ENCODE results near the gene TOP3B.
A peak's percentile ranks its signal among the peaks of the same experiment; 100 is the strongest.

Gene TOP3B, protein sequence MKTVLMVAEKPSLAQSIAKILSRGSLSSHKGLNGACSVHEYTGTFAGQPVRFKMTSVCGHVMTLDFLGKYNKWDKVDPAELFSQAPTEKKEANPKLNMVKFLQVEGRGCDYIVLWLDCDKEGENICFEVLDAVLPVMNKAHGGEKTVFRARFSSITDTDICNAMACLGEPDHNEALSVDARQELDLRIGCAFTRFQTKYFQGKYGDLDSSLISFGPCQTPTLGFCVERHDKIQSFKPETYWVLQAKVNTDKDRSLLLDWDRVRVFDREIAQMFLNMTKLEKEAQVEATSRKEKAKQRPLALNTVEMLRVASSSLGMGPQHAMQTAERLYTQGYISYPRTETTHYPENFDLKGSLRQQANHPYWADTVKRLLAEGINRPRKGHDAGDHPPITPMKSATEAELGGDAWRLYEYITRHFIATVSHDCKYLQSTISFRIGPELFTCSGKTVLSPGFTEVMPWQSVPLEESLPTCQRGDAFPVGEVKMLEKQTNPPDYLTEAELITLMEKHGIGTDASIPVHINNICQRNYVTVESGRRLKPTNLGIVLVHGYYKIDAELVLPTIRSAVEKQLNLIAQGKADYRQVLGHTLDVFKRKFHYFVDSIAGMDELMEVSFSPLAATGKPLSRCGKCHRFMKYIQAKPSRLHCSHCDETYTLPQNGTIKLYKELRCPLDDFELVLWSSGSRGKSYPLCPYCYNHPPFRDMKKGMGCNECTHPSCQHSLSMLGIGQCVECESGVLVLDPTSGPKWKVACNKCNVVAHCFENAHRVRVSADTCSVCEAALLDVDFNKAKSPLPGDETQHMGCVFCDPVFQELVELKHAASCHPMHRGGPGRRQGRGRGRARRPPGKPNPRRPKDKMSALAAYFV

DNA sequence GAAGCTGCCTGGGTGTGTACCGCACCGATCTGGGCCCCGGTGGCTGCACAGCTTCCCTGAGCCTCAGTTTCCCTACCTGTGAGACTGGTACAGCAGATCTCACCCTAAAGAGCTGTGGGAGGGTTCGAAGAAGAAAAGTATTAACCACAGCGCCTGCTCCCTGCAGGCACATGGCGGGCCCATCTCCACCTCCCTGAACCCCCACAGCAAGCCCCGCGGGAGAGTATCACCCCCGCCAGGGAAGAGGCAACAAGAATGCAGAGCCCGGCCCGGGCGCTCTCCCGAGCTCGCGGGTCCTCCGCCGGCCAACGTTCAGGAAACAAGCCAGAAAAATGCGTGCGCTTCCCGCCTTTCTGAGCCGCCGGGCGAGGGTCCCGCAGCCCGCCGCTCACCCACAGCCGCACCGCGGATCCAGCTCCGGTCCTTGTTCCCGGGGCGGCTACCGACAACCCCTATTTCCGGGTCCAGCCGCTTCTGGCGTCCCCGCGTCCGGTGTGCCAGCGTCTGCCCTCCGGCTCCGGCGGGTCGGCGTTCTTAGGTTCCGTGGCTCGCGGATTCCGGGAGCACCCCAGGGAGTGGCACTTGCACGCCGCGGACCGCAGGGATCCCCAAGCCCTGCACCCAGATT lies at the start of gene TOP3B:
TSS of gene TOP3B (minus strand) at position 450 of the 628 bp plus-strand sequence. CDS start 7,078 bp downstream, outside the sequence.
- Histone ChIP-seq H3K4me3 (ENCODE audit: low read depth in 1 of 2, low read length in 2 of 2) (peak within 1 kb of the TSS; percentile 82 to 99), H3K27ac (ENCODE audit: low read length) (peak within 1 kb of the TSS; percentile 69), H3K9me3 (ENCODE audit: control insufficient read depth in 1 of 2, low read length in 2 of 2) (no peaks in the 10 kb centered on the region), H3K36me3 (ENCODE audit: control insufficient read depth in 1 of 2, insufficient read depth in 2 of 2, low read length in 2 of 2) (peaks cover 4 to 11% of the 10 kb centered on the region in 2 donors), H3K4me1 (ENCODE audit: control insufficient read depth in 1 of 2, insufficient read depth in 2 of 2, low read length in 2 of 2) (peaks cover 8 to 18% of the 10 kb centered on the region in 2 donors), H3K27me3 (ENCODE audit: low read depth, low read length) (no peaks in the 10 kb centered on the region)

DNA sequence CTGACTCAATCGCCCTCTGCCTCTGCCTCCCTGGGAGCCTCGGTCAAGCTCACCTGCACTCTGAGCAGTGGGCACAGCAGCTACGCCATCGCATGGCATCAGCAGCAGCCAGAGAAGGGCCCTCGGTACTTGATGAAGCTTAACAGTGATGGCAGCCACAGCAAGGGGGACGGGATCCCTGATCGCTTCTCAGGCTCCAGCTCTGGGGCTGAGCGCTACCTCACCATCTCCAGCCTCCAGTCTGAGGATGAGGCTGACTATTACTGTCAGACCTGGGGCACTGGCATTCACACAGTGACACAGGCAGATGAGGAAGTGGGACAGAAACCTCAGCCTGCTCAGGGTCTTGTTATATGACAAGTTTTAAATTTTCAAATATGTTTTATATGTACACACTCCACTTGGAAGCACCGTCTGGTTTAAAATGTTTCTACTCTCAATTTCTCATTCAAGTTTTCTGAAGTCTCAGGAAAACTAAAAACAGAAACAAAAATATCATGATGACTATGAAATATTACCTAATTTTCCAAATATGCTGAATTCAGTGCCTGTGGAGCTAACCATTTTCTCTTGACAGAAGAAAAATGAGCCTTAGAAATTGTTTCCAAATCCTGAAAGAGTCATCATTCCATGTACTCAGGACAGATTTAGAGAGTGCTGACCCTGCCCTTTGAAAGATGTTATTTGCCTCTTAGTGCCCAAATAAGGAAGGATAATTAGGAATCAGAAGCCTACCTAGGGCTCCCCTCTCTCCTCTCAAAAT lies 48.8 kb upstream of the TOP3B start:
- Histone ChIP-seq H3K4me3 (ENCODE audit: low read depth in 1 of 2, low read length in 2 of 2) (no peak overlapping the region), H3K9me3 (ENCODE audit: control insufficient read depth in 1 of 2, low read length in 2 of 2) (no peaks in the 10 kb centered on the region), H3K27ac (ENCODE audit: low read length) (no peak overlapping the region), H3K27me3 (ENCODE audit: low read depth, low read length) (no peaks in the 10 kb centered on the region), H3K36me3 (ENCODE audit: control insufficient read depth in 1 of 2, insufficient read depth in 2 of 2, low read length in 2 of 2) (no peaks in the 10 kb centered on the region), H3K4me1 (ENCODE audit: control insufficient read depth in 1 of 2, insufficient read depth in 2 of 2, low read length in 2 of 2) (no peaks in the 10 kb centered on the region)

DNA sequence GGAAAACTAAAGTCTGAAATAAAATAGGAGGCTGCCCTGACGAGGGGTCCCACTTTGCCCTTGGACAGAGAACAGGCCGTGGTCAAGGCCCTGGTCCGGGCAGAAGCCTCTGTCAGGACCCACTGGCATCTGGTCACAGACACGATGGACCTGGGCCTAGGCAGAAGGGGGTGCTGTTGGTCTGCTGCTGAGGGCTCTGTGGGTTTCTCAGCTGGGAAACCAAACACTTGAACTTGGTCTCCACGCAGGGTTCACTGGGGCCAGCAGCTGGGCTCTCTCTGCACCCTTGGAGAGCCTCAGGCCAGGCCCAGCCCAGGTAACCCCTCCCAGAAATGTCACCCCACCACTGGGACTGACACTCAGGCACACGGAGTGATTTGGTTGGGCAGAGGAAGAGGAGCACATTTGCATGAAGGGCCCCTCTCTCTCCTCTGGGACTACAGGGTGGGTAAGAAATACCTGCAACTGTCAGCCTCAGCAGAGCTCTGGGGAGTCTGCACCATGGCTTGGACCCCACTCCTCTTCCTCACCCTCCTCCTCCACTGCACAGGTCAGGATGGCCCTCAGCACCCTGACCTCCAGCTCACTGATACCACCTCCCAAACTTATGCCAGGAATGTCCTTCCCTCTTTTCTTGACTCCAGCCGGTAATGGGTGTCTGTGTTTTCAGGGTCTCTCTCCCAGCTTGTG lies 48.1 kb upstream of the TOP3B start:
- Histone ChIP-seq H3K9me3 (ENCODE audit: control insufficient read depth in 1 of 2, low read length in 2 of 2) (no peaks in the 10 kb centered on the region), H3K4me3 (ENCODE audit: low read depth in 1 of 2, low read length in 2 of 2) (no peak overlapping the region), H3K27me3 (ENCODE audit: low read depth, low read length) (no peaks in the 10 kb centered on the region), H3K36me3 (ENCODE audit: control insufficient read depth in 1 of 2, insufficient read depth in 2 of 2, low read length in 2 of 2) (no peaks in the 10 kb centered on the region), H3K27ac (ENCODE audit: low read length) (no peak overlapping the region), H3K4me1 (ENCODE audit: control insufficient read depth in 1 of 2, insufficient read depth in 2 of 2, low read length in 2 of 2) (no peaks in the 10 kb centered on the region)

DNA sequence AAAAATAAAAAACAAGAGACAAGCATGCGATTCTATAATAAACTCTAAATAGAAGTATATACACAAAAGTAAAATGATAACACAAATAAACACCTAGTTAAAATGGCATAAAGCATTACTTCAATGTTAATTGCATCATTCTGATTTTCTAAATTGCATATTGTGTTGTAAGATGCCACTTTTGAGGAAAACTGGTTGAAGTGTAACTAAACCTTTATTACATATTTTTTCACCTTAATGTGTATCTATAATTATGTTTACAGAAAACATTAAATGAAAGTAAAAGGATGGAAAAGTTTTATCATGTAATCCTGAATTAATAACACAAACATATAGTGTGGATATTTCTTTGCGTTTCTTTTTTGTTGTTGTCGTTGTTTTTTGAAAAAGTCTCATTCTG lies 45.4 kb upstream of the TOP3B start:
- H3K27me3 ChIP-seq (ENCODE audit: low read depth, low read length) = no peaks in the 10 kb centered on the region
- H3K27ac ChIP-seq (ENCODE audit: low read length) = no peak overlapping the region
- no peaks in the 10 kb centered on the region for H3K4me1 ChIP-seq (ENCODE audit: control insufficient read depth in 1 of 2, insufficient read depth in 2 of 2, low read length in 2 of 2)
- no peak overlapping the region for H3K4me3 ChIP-seq (ENCODE audit: low read depth in 1 of 2, low read length in 2 of 2)
- H3K9me3 ChIP-seq (ENCODE audit: control insufficient read depth in 1 of 2, low read length in 2 of 2) = no peaks in the 10 kb centered on the region
- no peaks in the 10 kb centered on the region for H3K36me3 ChIP-seq (ENCODE audit: control insufficient read depth in 1 of 2, insufficient read depth in 2 of 2, low read length in 2 of 2)

DNA sequence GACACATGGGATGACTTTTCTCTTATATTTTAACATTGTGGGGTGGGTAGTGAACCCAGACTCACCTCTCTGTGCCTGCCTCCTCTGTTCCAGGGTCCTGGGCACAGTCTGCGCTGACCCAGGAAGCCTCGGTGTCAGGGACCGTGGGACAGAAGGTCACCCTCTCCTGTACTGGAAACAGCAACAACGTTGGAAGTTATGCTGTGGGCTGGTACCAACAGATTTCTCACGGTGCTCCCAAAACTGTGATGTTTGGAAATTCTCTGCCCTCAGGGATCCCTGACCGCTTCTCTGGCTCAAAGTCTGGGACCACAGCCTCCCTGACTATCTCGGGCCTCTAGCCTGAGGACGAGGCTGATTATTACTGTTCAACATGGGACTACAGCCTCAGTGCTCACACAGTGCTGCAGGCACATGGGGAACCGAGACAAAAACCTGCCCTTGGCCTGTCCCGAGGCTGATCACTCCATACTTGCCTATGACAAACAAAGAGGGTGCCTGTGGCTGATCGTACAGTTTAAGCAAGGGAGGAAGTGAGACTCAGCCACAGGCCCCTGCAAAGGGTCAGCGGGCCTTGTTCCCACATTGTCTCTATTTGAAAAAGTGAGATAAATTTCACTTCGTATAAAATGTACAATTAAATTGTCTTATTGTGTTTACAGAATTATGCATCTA lies 43.7 kb upstream of the TOP3B start:
- Histone ChIP-seq H3K9me3 (ENCODE audit: control insufficient read depth in 1 of 2, low read length in 2 of 2) (no peaks in the 10 kb centered on the region), H3K27me3 (ENCODE audit: low read depth, low read length) (no peaks in the 10 kb centered on the region), H3K36me3 (ENCODE audit: control insufficient read depth in 1 of 2, insufficient read depth in 2 of 2, low read length in 2 of 2) (no peaks in the 10 kb centered on the region), H3K27ac (ENCODE audit: low read length) (no peak overlapping the region), H3K4me1 (ENCODE audit: control insufficient read depth in 1 of 2, insufficient read depth in 2 of 2, low read length in 2 of 2) (no peaks in the 10 kb centered on the region), H3K4me3 (ENCODE audit: low read depth in 1 of 2, low read length in 2 of 2) (no peak overlapping the region)

- no peak overlapping the region for H3K27ac ChIP-seq (ENCODE audit: low read length)
- H3K27me3 ChIP-seq (ENCODE audit: low read depth, low read length) = no peaks in the 10 kb centered on the region
- H3K9me3 ChIP-seq (ENCODE audit: control insufficient read depth in 1 of 2, low read length in 2 of 2) = no peaks in the 10 kb centered on the region
- no peaks in the 10 kb centered on the region for H3K36me3 ChIP-seq (ENCODE audit: control insufficient read depth in 1 of 2, insufficient read depth in 2 of 2, low read length in 2 of 2)
- H3K4me1 ChIP-seq (ENCODE audit: control insufficient read depth in 1 of 2, insufficient read depth in 2 of 2, low read length in 2 of 2) = no peaks in the 10 kb centered on the region
- H3K4me3 ChIP-seq (ENCODE audit: low read depth in 1 of 2, low read length in 2 of 2) = no peak overlapping the region
Measured at GRCh38 chr22:22025320-22026156, 43.0 kb upstream of the TOP3B start.

GRCh38 chr22:22024440-22024839 lies 41.9 kb upstream of the TOP3B start:
- H3K27ac ChIP-seq (ENCODE audit: low read length) = no peak overlapping the region
- no peaks in the 10 kb centered on the region for H3K27me3 ChIP-seq (ENCODE audit: low read depth, low read length)

DNA sequence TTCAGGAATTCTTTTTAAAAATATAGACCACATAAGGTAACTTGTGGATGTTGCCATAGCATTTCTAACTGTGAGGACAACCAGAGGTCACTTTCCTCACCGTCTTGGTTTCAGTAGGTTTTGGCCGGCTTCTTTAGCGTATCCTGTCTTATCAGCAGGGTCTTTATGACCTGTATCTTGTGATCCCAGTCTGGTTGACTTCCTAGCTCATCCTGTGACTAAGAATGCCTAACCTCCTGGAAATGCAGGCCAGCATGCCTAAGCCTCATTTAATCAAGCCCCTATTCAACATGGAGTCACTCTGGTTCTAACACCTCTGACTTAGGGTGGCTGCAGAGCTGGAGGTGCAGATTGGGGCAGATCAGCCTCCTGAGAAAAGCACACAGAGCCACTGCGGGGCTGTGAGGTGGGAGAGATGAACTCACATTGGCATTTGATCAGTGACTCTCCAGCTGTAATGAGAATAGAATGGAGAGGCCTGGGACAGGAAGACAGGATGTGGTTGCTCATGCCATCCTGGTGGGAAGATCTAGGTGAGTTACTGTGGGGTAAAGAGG lies 41.1 kb upstream of the TOP3B start:
- Histone ChIP-seq H3K36me3 (ENCODE audit: control insufficient read depth in 1 of 2, insufficient read depth in 2 of 2, low read length in 2 of 2) (no peaks in the 10 kb centered on the region), H3K27me3 (ENCODE audit: low read depth, low read length) (no peaks in the 10 kb centered on the region), H3K27ac (ENCODE audit: low read length) (no peak overlapping the region), H3K9me3 (ENCODE audit: control insufficient read depth in 1 of 2, low read length in 2 of 2) (no peaks in the 10 kb centered on the region), H3K4me1 (ENCODE audit: control insufficient read depth in 1 of 2, insufficient read depth in 2 of 2, low read length in 2 of 2) (no peaks in the 10 kb centered on the region), H3K4me3 (ENCODE audit: low read depth in 1 of 2, low read length in 2 of 2) (no peak overlapping the region)

More at GRCh38 chr22:22024440-22024839, 41.9 kb upstream of the TOP3B start:
- no peaks in the 10 kb centered on the region for H3K4me1 ChIP-seq (ENCODE audit: control insufficient read depth in 1 of 2, insufficient read depth in 2 of 2, low read length in 2 of 2)
- H3K9me3 ChIP-seq (ENCODE audit: control insufficient read depth in 1 of 2, low read length in 2 of 2) = no peaks in the 10 kb centered on the region
- H3K4me3 ChIP-seq (ENCODE audit: low read depth in 1 of 2, low read length in 2 of 2) = no peak overlapping the region
- no peaks in the 10 kb centered on the region for H3K36me3 ChIP-seq (ENCODE audit: control insufficient read depth in 1 of 2, insufficient read depth in 2 of 2, low read length in 2 of 2)

GRCh38 chr22:22022947-22023534 lies 40.5 kb upstream of the TOP3B start:
- H3K4me1 ChIP-seq (ENCODE audit: control insufficient read depth in 1 of 2, insufficient read depth in 2 of 2, low read length in 2 of 2) = no peaks in the 10 kb centered on the region

More at GRCh38 chr22:22022947-22023534, 40.5 kb upstream of the TOP3B start:
- no peak overlapping the region for H3K27ac ChIP-seq (ENCODE audit: low read length)
- no peaks in the 10 kb centered on the region for H3K9me3 ChIP-seq (ENCODE audit: control insufficient read depth in 1 of 2, low read length in 2 of 2)
- H3K36me3 ChIP-seq (ENCODE audit: control insufficient read depth in 1 of 2, insufficient read depth in 2 of 2, low read length in 2 of 2) = no peaks in the 10 kb centered on the region
- H3K27me3 ChIP-seq (ENCODE audit: low read depth, low read length) = no peaks in the 10 kb centered on the region
- H3K4me3 ChIP-seq (ENCODE audit: low read depth in 1 of 2, low read length in 2 of 2) = no peak overlapping the region
